Ishikawa (cell line): ENCODE measurements around the gene SLC39A6.

Experiments used
- CEBPB ChIP-seq: IDR thresholded peaks from 2 replicates; pipeline ENCODE4 v1.6.1; 2012
- EP300 ChIP-seq: IDR thresholded peaks from 2 replicates; pipeline ENCODE4 v1.6.1; 2012; ENCODE audit warnings: borderline replicate concordance
- TF ChIP-seq, protein P1 (sequence below): IDR thresholded peaks from 2 replicates; pipeline ENCODE4 v1.6.1; 2012

DNA sequence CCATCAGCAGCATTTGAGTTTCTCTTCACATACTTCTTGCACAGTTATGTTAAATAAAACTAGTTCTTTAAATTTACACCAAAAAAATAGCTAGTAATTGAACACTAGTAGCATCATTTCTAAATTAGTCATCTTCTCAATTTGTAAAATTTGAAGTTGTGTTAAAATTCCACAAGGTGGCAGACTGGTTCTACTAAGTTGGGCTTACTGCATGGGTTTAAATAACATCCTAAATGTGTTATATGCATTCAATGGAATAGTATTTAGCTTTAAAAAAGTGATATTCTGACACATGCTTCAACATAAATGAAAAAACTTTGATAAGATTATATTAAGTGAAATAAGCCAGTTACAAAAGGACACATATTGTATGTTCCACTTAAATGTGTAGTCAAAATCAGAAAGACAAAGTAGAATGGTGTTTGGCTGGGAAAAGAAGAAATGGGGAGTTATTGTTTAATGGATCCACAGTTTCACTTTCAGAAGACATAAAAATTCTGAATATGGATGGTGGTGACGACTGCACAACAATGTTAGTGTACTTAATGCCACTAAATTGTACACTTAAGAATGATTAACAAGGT lies 33.1 kb downstream of the SLC39A6 start:
- TF ChIP-seq EP300 (no peak), CEBPB (no peak)
- TF ChIP-seq, protein P1, sequence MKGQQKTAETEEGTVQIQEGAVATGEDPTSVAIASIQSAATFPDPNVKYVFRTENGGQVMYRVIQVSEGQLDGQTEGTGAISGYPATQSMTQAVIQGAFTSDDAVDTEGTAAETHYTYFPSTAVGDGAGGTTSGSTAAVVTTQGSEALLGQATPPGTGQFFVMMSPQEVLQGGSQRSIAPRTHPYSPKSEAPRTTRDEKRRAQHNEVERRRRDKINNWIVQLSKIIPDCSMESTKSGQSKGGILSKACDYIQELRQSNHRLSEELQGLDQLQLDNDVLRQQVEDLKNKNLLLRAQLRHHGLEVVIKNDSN = no peak
